ENCODE data around the gene ATP5F1D.

GRCh38 chr19:1273263-1274041 is 31.9 kb downstream of the ATP5F1D start:
- TF ChIP-seq CTCF (conservative IDR thresholded peaks at IDR 0.05; ENCODE audit: low read length) (no peak), EZH2phosphoT487 (IDR thresholded peaks at IDR 0.05; ENCODE audit: borderline replicate concordance) (no peak)

Measured in Loucy (cell line).